GM21423 (cell line): ENCODE results near the gene MMUT.
"Not testable (repeated sequence)": the region's sequence is repeated elsewhere in the genome, so short reads cannot be mapped to it uniquely, and the experiment has no call there.

Source experiments
- ATAC-seq: cut with Tn5 transposase; IDR thresholded peaks from one replicate; pipeline ENCODE4 v1.9.1; 2021; ENCODE audit warnings: mild to moderate bottlenecking, moderate library complexity; ENCODE audit not compliant: unreplicated experiment

The MMUT gene

DNA sequence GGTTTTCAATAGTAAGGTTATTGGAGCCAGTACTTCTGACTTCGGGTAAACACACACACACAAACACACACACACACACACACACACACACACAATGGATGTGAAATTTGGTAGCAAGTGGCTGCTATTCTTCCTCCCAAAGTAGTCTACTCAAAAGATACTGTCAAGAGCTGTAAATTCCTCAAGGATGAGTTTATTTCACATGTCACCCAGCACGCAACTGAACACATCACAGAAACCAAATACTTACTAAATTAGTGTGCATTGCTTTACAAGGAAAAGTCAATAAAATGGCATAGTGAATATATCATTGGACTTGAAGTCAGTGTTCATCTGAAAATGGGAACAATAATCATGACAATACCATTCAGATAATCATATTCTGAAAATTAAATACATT, 32.9 kb downstream of the MMUT start:
- no peak for ATAC-seq

GRCh38 chr6:49423817-49424216, 39.2 kb downstream of the MMUT start:
- no peak for ATAC-seq

DNA sequence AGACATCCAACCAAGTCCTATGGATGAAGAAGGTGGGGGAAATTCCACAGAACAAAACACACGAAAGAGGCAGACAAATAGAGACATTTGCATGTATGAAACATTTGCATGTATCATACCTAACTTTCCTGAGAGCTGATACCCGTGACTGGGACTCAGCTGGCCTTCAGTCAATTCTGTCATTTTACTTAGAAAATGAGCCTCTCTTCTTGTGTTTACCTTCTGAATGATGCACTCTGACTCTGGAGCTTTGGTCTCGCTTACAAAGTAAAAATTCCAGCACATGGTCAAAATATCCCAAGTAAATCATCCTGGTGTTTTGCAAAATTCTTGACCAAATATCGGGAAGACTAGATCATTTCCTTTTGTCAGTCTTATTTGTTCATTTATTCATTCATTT, 46.9 kb downstream of the MMUT start:
- no peak for ATAC-seq

DNA sequence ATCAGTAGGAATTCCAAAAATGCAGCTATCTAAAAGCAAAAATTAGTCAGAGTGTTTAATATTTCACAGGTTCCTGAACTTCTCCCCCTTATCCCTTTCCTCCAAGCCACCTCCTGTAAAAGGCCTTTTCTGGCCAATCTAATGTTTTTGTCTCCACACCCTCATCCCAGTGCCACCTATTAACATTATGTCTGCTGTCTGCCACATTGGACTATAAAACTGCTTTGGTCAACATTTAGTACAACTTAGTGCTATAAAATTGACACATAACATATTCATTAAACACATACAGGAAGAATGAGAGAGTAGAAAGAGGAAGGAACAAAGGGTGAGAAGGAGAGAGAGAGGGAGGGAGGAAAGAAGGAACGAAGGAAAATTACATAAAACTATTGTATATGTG, 47.7 kb downstream of the MMUT start:
- no peak for ATAC-seq

DNA sequence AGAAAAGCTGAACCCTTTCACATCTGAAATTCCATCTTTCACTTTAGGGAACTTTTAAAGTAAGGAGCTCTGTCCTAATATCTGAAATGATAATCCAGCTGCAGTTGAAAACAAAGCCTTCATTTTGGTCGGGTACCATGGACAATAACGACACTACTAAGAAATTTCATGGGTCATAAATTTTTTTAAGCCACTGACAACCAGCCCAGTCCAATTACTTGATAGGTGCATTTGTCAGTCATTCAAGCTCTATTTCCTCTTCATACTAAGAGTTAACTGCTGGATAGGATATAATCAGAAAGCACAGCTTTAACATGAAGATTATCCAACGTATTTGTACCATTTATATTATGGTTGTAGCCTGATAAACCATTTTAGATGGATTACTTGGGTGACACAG, 52.5 kb downstream of the MMUT start:
- ATAC-seq: no peak

DNA sequence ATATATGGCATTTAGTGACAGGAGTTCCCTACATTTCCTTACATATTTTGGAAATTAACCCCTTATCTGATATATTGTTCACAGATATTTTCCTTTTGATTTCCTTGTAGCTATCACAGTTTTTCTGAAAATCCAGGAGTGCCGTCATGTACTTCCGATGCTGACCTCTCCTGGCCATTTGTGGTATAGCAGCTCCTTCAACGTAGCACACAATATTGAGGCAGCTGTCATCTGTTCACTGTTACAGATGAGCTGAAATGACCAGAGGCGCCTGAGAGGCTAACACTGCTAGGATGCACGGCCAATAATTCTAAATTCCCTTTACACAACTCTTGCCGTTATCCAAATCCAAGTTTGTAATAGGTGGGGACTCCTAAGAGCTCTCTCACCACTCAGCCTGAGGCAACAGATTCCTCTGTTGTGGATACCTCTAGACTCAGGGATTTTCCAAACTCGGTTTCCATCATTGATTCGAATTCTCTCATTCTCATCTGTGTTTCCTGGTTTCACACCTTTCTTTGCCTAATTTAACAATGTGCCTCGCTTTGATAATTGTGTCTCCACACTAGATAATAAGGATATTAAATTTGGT, 53.0 kb downstream of the MMUT start:
- peak; percentile 88 for ATAC-seq

DNA sequence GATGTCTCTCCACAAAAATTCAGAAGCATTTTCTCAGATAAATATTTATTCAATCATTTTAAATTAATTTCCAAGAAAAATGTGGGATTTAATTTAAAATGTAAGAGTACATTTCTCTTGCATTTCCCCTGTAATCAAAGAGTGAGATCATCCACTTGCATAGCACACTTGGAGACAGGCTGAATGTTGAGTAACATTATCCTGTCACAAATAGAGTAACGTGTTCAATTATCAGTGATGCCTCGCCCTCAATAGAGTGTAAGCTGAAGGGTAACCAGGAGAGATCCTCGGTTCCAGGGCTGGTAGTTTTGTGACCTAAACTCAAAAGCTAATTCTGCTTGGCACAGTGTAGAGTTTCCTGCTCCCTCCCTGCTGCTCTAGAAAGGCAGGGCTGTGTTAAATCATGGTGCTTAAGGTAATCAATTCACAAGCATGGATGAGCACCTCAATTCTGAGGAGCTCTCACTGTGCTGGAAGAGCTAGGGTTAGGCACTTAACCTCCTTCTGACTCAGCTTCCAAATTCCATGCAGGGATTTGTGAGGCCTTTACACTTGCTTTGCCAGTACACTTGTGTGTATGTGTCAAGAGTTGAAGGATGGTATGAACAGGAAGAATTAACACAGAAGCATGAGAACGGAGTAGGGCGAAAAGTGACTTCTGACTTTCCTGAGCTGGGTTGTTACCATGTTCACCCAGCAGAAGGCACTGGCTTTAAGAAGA, 56.6 kb downstream of the MMUT start:
- no peak for ATAC-seq

DNA sequence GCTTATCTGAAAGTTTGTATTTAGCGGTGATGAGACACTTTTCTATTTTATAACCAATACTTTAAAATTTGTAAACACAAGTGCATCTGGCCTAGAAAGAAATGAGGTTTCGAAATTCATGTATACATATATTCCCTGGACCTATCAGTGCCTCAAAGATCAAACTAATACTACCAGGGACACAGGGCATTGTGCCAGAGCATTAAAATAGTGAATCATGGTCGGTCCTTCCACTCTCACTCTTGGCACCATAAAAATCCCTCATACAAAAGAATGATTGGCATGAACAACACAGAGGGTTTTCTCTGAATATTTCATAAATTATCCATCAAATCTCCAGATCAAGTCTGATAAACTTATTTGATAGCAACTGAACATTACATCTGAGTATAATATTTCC, 62.0 kb downstream of the MMUT start:
- no peak for ATAC-seq

DNA sequence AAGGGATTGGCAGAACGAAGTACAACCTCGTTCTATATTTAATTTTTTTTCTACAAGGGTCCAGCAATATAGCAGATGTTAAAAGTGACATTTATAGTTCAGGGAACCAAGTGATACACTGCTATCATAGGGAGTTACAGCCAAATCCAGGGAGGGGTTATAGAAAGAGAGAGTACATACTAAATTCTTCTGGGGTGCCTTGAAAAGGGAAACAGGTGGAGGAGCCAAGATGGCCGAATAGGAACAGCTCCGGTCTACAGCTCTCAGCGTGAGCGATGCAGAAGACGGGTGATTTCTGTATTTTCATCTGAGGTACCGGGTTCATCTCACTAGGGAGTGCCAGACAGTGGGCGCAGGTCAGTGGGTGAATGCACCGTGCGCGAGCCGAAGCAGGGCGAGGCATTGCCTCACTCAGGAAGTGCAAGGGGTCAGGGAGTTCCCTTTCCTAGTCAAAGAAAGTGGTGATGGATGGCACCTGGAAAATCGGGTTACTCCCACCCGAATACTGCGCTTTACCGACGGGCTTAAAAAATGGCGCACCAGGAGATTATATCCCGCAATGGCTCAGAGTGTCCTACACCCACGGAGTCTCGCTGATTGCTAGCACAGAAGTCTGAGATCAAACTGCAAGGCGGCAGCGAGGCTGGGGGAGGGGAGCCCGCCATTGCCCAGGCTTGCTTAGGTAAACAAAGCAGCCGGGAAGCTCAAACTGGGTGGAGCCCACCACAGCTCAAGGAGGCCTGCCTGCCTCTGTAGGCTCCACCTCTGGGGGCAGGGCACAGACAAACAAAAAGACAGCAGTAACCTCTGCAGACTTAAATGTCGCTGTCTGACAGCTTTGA, 76.2 kb downstream of the MMUT start:
- not testable (repeated sequence) for ATAC-seq

DNA sequence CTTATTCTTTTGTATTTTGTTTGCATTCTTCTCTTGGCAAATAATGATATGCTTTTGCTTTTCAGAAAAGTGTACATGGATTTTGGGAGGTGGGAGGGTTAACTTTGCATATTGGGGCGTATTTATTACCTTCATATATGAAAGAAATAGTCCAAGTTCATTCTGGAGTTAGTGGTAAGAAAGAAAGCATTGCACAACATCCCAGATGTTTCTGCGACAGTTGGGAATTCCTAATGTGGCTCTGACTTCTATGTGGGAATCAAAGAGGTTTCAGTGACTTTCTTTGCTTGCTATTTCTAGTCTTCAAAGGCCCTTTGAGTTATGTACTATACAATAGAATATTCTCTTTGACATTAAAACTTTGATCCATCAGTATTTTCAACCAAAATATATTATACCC, 78.1 kb downstream of the MMUT start:
- ATAC-seq: no peak
